Keratinocyte (primary cell): ENCODE measurements around the gene HTR3C. TPM values are rescaled to one million over a fixed set of nuclear protein-coding genes. Genes with fewer than 3 reads are reported as not detected.

ENCODE experiments used
- DNase-seq: peaks from one replicate; pipeline ENCODE4 v3.0.0-alpha.2; 2011; ENCODE audit warnings: low read depth, missing footprints, low spot score
- FAIRE-seq: peaks from 2 replicates; lab custom pipeline; 2011; peaks lifted over from hg19 to GRCh38; lab: Jason Lieb, UNC
- H2AFZ ChIP-seq: 2 replicates; pipeline ENCODE4 v1.6.0; 2012; ENCODE audit warnings: low read length, control low read depth, inconsistent platforms; ENCODE audit not compliant: control insufficient read depth
- H3K27ac ChIP-seq: 2 replicates; pipeline ENCODE4 v1.5.1; 2011; ENCODE audit warnings: low read length; ENCODE audit not compliant: control insufficient read depth, insufficient read depth
- H3K27me3 ChIP-seq: 3 replicates; pipeline ENCODE4 v1.6.0; 2011; ENCODE audit warnings: low read length; ENCODE audit not compliant: control insufficient read depth, insufficient read depth; ENCODE audit errors: extremely low read depth
- H3K36me3 ChIP-seq, 2 experiments: 2 replicates in 1 of 2; 3 replicates in 1 of 2; pipeline ENCODE4 v1.5.1; 2011; ENCODE audit warnings: low read length in 2 of 2, mild to moderate bottlenecking in 1 of 2; ENCODE audit not compliant: control insufficient read depth in 2 of 2, insufficient read depth in 2 of 2; ENCODE audit errors: extremely low read depth in 1 of 2
- H3K4me1 ChIP-seq: 3 replicates; pipeline ENCODE4 v1.5.1; 2011; ENCODE audit warnings: low read length; ENCODE audit not compliant: control insufficient read depth, insufficient read depth; ENCODE audit errors: extremely low read depth
- H3K4me2 ChIP-seq: 3 replicates; pipeline ENCODE4 v1.6.0; 2011; ENCODE audit warnings: low read depth, low read length; ENCODE audit not compliant: control insufficient read depth, insufficient read depth; ENCODE audit errors: extremely low read depth
- H3K4me3 ChIP-seq, 3 experiments: fragments of 200-600 bp in 1 of 3; sonication (generic) in 1 of 3; 2 replicates in 2 of 3; 3 replicates in 1 of 3; pipeline ENCODE4 v1.5.1; 2011 to 2016; ENCODE audit warnings: low read length in 3 of 3, mild to moderate bottlenecking in 3 of 3, control low read depth in 2 of 3, inconsistent platforms in 1 of 3, low read depth in 1 of 3, mixed read lengths in 1 of 3, mixed run types in 1 of 3, moderate library complexity in 1 of 3; ENCODE audit not compliant: control insufficient read depth in 2 of 3, insufficient read depth in 2 of 3; ENCODE audit errors: extremely low read depth in 1 of 3
- H3K79me2 ChIP-seq: 2 replicates; pipeline ENCODE4 v1.6.0; 2012; ENCODE audit warnings: low read length; ENCODE audit not compliant: control insufficient read depth, insufficient read depth
- H3K9ac ChIP-seq: 3 replicates; pipeline ENCODE4 v1.6.0; 2011; ENCODE audit warnings: low read length; ENCODE audit not compliant: control insufficient read depth, insufficient read depth; ENCODE audit errors: extremely low read depth
- H3K9me1 ChIP-seq: 3 replicates; pipeline ENCODE4 v1.6.0; 2011; ENCODE audit warnings: low read length; ENCODE audit not compliant: control insufficient read depth, insufficient read depth; ENCODE audit errors: extremely low read depth
- H3K9me3 ChIP-seq: 2 replicates; pipeline ENCODE4 v1.5.1; 2012; ENCODE audit warnings: low read depth, low read length; ENCODE audit not compliant: control insufficient read depth
- H4K20me1 ChIP-seq: 3 replicates; pipeline ENCODE4 v1.6.0; 2011; ENCODE audit warnings: low read length; ENCODE audit not compliant: control insufficient read depth, insufficient read depth; ENCODE audit errors: extremely low read depth
- CTCF ChIP-seq, 3 experiments: IDR thresholded peaks in 1 of 3; conservative IDR thresholded peaks in 1 of 3; optimal IDR thresholded peaks in 1 of 3; 2 replicates in 2 of 3; 3 replicates in 1 of 3; pipeline versions ENCODE3 to v1.5.1; 2011; ENCODE audit warnings: low read length in 3 of 3, mild to moderate bottlenecking in 3 of 3, moderate library complexity in 2 of 3, control low read depth in 1 of 3, inconsistent platforms in 1 of 3; ENCODE audit not compliant: insufficient read depth in 2 of 3; ENCODE audit errors: extremely low read depth in 1 of 3
- EZH2 ChIP-seq: IDR thresholded peaks from one replicate; pipeline ENCODE4 v1.6.1; 2012; ENCODE audit warnings: inconsistent platforms, mild to moderate bottlenecking, low read length, moderate library complexity
- dilution Hi-C: fragments of 300-500 bp; cut with MboI; formaldehyde crosslinking; loops from one replicate; pipeline ENCODE4 v1.7.0; 2020; ENCODE audit warnings: low sequenced_read_pairs; ENCODE audit not compliant: extremely low pct_ligation_motif_present
- polyA plus RNA-seq, 5 experiments: library from polyadenylated mRNA; depleted of rRNA in 3 of 5; stranded (reverse) in 3 of 5; stranded (forward) in 1 of 5; unstranded in 1 of 5; fragments of >200 nt; gene quantifications; 1 replicate in 1 of 5; 2 replicates in 3 of 5; 3 replicates in 1 of 5; pipeline versions ENCODE4 v1.2.1 to v1.2.3, GENCODE V29; 2011 to 2012; ENCODE audit warnings: missing spikeins in 2 of 5, low read depth in 1 of 5, low replicate concordance in 1 of 5

Gene HTR3C
- polyA plus RNA-seq, 1 donor (not counting 4 experiments of a cell fraction or from before 2014, with no cell fraction given) = not detected

GRCh38 chr3:184017672-184018423 is 35.0 kb upstream of the HTR3C start, which contains the start of gene ABCC5:
ABCC5 (minus strand) TSS chr3:184017884; CDS start chr3:184014392, 3,492 bp downstream.
- dilution Hi-C loops = no loop called here
- H3K4me3 ChIP-seq = peak within 1 kb of the TSS; percentile 89 to 98 (median 95)
- H3K79me2 ChIP-seq = peaks cover 23% of the 10 kb centered on the region
- peaks cover 18% of the 10 kb centered on the region for H3K4me1 ChIP-seq
- FAIRE-seq (peak; percentile 48), DNase-seq (peak; percentile 57)
- H3K9me1 ChIP-seq = no peaks in the 10 kb centered on the region
- peaks cover 0 to 3% of the 10 kb centered on the region in 2 experiments for H3K36me3 ChIP-seq
- TF ChIP-seq CTCF (optimal IDR thresholded peaks at IDR 0.05 in 1 of 3, IDR thresholded peaks at IDR 0.05 in 1 of 3, conservative IDR thresholded peaks at IDR 0.05 in 1 of 3; ENCODE audit: extremely low read depth in 1 of 3, insufficient read depth in 2 of 3, low read length in 3 of 3) = peak in 1 of 3 experiments; percentile 13
- TF ChIP-seq EZH2 = no peak
- no peaks in the 10 kb centered on the region for H3K9me3 ChIP-seq
- H4K20me1 ChIP-seq = no peaks in the 10 kb centered on the region
- peak within 1 kb of the TSS; percentile 100 for H2AFZ ChIP-seq
- H3K9ac ChIP-seq = peak within 1 kb of the TSS; percentile 75
- H3K27ac ChIP-seq = peak within 1 kb of the TSS; percentile 60
- H3K27me3 ChIP-seq = no peaks in the 10 kb centered on the region
- H3K4me2 ChIP-seq = peak within 1 kb of the TSS; percentile 98

- TF ChIP-seq CTCF (optimal IDR thresholded peaks at IDR 0.05 in 1 of 3, IDR thresholded peaks at IDR 0.05 in 1 of 3, conservative IDR thresholded peaks at IDR 0.05 in 1 of 3; ENCODE audit: extremely low read depth in 1 of 3, insufficient read depth in 2 of 3, low read length in 3 of 3) (no peak), EZH2 (no peak)
- Histone ChIP-seq H3K36me3 (peaks cover 0 to under 1% of the 10 kb centered on the region in 2 experiments), H3K27me3 (no peaks in the 10 kb centered on the region), H3K9ac (peak overlapping the region; percentile 75), H3K27ac (peak overlapping the region; percentile 60), H3K4me3 (peak overlapping the region; percentile 89 to 98 (median 95)), H4K20me1 (no peaks in the 10 kb centered on the region), H3K79me2 (peaks cover 23% of the 10 kb centered on the region), H3K9me3 (no peaks in the 10 kb centered on the region), H3K4me2 (peak overlapping the region; percentile 98), H2AFZ (peak overlapping the region; percentile 100), H3K4me1 (peaks cover 18% of the 10 kb centered on the region), H3K9me1 (no peaks in the 10 kb centered on the region)
- DNase-seq = no peak
- dilution Hi-C loops = no loop called here
- no peak for FAIRE-seq
Measured at GRCh38 chr3:184018424-184018973, 34.3 kb upstream of the HTR3C start.
